B cell (primary cell): ENCODE measurements around the gene VWA3B.

Experiments
- CTCF ChIP-seq: fragments of 200-600 bp; IDR thresholded peaks from one replicate; pipeline ENCODE4 v1.8.0; 2022; ENCODE audit warnings: antibody characterized with exemption, mild to moderate bottlenecking
- EZH2 ChIP-seq: IDR thresholded peaks from 2 replicates; pipeline ENCODE4 v1.6.1; 2012; ENCODE audit warnings: borderline replicate concordance, low read depth, mild to moderate bottlenecking, moderate library complexity, low read length; ENCODE audit not compliant: insufficient read depth, poor library complexity, severe bottlenecking

DNA sequence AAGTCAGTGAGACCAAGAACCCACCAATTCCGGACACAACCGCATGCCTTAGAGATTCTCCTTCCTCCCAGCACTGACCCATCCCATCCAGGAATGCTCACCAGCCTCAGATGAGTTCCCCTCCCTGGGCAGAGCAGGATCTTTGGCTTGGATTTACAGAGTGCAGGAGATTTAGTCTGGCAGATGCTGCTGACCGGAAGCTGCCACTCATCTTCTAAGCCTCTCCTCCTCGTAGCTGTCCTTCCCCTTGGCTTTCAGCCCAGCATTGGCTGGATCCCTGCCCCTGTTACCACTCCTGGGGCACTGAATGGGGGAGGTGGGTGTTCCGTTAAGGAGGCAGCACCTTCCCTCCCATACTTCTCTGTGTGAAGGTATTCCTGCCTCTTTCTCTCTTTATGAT, 53.2 kb downstream of the VWA3B start:
- TF ChIP-seq CTCF (no peak), EZH2 (no peak)
